OCI-LY3 (cell line): ENCODE results near the gene NHLH2.

ENCODE experiments used
- H2AFZ ChIP-seq: fragments of 200-600, 300-600 bp; shearing (Covaris generic); 2 replicates; pipeline ENCODE4 v1.6.0; 2014; ENCODE audit warnings: antibody characterized with exemption, low read depth, low read length
- H3K27ac ChIP-seq: fragments of 200-600, 300-600 bp; sonication (generic); 2 replicates; pipeline ENCODE4 v1.5.1; 2014; ENCODE audit warnings: mild to moderate bottlenecking, low read length, moderate library complexity, mixed read lengths
- H3K27me3 ChIP-seq: fragments of 200-600, 300-600 bp; sonication (generic); 2 replicates; pipeline ENCODE4 v1.6.1; 2014; ENCODE audit warnings: low read depth, low read length, mixed read lengths
- H3K36me3 ChIP-seq: fragments of 200-600, 300-600 bp; sonication (generic); replicated peaks from 2 replicates; pipeline ENCODE3; 2014; ENCODE audit warnings: low read depth, low read length, mixed read lengths
- H3K4me1 ChIP-seq: fragments of 300-600, 200-600 bp; sonication (generic); 2 replicates; pipeline ENCODE4 v1.6.1; 2014; ENCODE audit warnings: low read length, mixed read lengths
- H3K4me2 ChIP-seq: fragments of 200-600, 300-600 bp; sonication (generic); 2 replicates; pipeline ENCODE4 v1.6.1; 2014; ENCODE audit warnings: low read length, mixed read lengths
- H3K4me3 ChIP-seq: fragments of 300-600, 200-600 bp; sonication (generic); 2 replicates; pipeline ENCODE4 v1.5.1; 2014; ENCODE audit warnings: antibody characterized with exemption, mild to moderate bottlenecking, low read length, moderate library complexity
- H3K79me2 ChIP-seq: fragments of 300-600, 200-600 bp; shearing (Covaris generic); 2 replicates; pipeline ENCODE4 v1.6.1; 2014; ENCODE audit warnings: mild to moderate bottlenecking, low read length, mixed read lengths
- H3K9ac ChIP-seq: fragments of 300-600, 200-600 bp; shearing (Covaris generic); 2 replicates; pipeline ENCODE4 v1.6.0; 2014; ENCODE audit warnings: mild to moderate bottlenecking, low read length, moderate library complexity
- H3K9me3 ChIP-seq: fragments of 200-600, 300-600 bp; shearing (Covaris generic); 2 replicates; pipeline ENCODE4 v1.6.1; 2014; ENCODE audit warnings: low read length, mixed read lengths; ENCODE audit not compliant: insufficient read depth
- H4K20me1 ChIP-seq: fragments of 200-600, 300-600 bp; sonication (generic); 2 replicates; pipeline ENCODE4 v1.6.1; 2016; ENCODE audit warnings: low read length, mixed read lengths; ENCODE audit not compliant: insufficient read depth
- CTCF ChIP-seq: fragments of 200-600, 300-600 bp; sonication (generic); IDR thresholded peaks from 2 replicates; pipeline ENCODE4 v1.5.1; 2014; ENCODE audit warnings: antibody characterized with exemption, low read length, low read depth
- EZH2phosphoT487 ChIP-seq: fragments of 200-600 bp; shearing (Covaris generic); IDR thresholded peaks from 2 replicates; pipeline ENCODE4 v1.6.1; 2018; ENCODE audit warnings: antibody characterized with exemption, mixed run types, low read depth

The NHLH2 gene

GRCh38 chr1:115847787-115848186, 6.9 kb upstream of the NHLH2 start:
- Histone ChIP-seq H4K20me1 (no peaks in the 10 kb centered on the region), H3K4me2 (no peak overlapping the region), H3K27me3 (no peaks in the 10 kb centered on the region), H3K9ac (no peak overlapping the region), H3K4me1 (no peaks in the 10 kb centered on the region), H3K9me3 (no peaks in the 10 kb centered on the region), H3K27ac (no peak overlapping the region), H3K4me3 (no peak overlapping the region), H2AFZ (no peak overlapping the region), H3K36me3 (no peaks in the 10 kb centered on the region), H3K79me2 (no peaks in the 10 kb centered on the region)
- TF ChIP-seq CTCF (no peak), EZH2phosphoT487 (no peak)

GRCh38 chr1:115842948-115843347, 2.0 kb upstream of the NHLH2 start:
- no peak overlapping the region for H3K27ac ChIP-seq
- H4K20me1 ChIP-seq, result no peaks in the 10 kb centered on the region
- H2AFZ ChIP-seq, result no peak overlapping the region
- H3K27me3 ChIP-seq, result no peaks in the 10 kb centered on the region
- H3K9ac ChIP-seq, result no peak overlapping the region
- no peak for TF ChIP-seq EZH2phosphoT487
- TF ChIP-seq CTCF, result no peak
- H3K79me2 ChIP-seq, result no peaks in the 10 kb centered on the region
- no peak overlapping the region for H3K4me3 ChIP-seq
- no peaks in the 10 kb centered on the region for H3K9me3 ChIP-seq
- H3K36me3 ChIP-seq, result no peaks in the 10 kb centered on the region
- no peak overlapping the region for H3K4me2 ChIP-seq
- H3K4me1 ChIP-seq, result no peaks in the 10 kb centered on the region

GRCh38 chr1:115839679-115840237, 1.2 kb downstream of the NHLH2 start:
- Histone ChIP-seq H4K20me1 (no peaks in the 10 kb centered on the region), H3K79me2 (no peaks in the 10 kb centered on the region), H3K27me3 (no peaks in the 10 kb centered on the region), H3K36me3 (no peaks in the 10 kb centered on the region), H2AFZ (no peak overlapping the region), H3K4me3 (no peak overlapping the region), H3K4me2 (no peak overlapping the region), H3K9me3 (no peaks in the 10 kb centered on the region), H3K9ac (no peak overlapping the region), H3K4me1 (no peaks in the 10 kb centered on the region), H3K27ac (no peak overlapping the region)
- no peak for TF ChIP-seq EZH2phosphoT487
- TF ChIP-seq CTCF, result no peak

GRCh38 chr1:115839029-115839678, 1.8 kb downstream of the NHLH2 start:
- no peaks in the 10 kb centered on the region for H4K20me1 ChIP-seq
- no peak for TF ChIP-seq EZH2phosphoT487
- TF ChIP-seq CTCF, result no peak
- H3K27me3 ChIP-seq, result no peaks in the 10 kb centered on the region
- H3K9ac ChIP-seq, result no peak overlapping the region
- no peaks in the 10 kb centered on the region for H3K9me3 ChIP-seq
- H2AFZ ChIP-seq, result no peak overlapping the region
- H3K36me3 ChIP-seq, result no peaks in the 10 kb centered on the region
- H3K4me3 ChIP-seq, result no peak overlapping the region
- H3K4me2 ChIP-seq, result no peak overlapping the region
- no peak overlapping the region for H3K27ac ChIP-seq
- H3K4me1 ChIP-seq, result no peaks in the 10 kb centered on the region
- H3K79me2 ChIP-seq, result no peaks in the 10 kb centered on the region
